ENCODE data around the gene GNAI3.
"Not testable (repeated sequence)": the region's sequence is repeated elsewhere in the genome, so short reads cannot be mapped to it uniquely, and the experiment has no call there.

GNAI3 gene

DNA sequence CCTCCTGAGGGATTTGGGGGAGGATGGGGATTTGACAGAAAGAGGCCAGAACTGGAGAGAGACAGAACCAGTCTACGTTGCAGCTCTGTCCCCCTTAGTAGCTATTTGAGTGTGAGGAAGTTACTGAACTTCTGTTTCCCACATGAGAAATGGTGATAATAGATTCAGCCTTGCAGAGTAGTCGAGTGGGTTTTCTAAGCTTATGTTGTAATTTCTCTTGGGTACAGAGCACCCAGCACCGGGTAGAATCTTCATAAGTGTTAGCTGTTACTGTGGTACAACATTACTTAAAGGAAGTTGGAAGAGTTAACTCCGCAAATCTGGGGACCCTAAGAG lies 112.2 kb downstream of the GNAI3 start:
- DNase-seq (ENCODE audit: low spot score): not testable (repeated sequence)

DNA sequence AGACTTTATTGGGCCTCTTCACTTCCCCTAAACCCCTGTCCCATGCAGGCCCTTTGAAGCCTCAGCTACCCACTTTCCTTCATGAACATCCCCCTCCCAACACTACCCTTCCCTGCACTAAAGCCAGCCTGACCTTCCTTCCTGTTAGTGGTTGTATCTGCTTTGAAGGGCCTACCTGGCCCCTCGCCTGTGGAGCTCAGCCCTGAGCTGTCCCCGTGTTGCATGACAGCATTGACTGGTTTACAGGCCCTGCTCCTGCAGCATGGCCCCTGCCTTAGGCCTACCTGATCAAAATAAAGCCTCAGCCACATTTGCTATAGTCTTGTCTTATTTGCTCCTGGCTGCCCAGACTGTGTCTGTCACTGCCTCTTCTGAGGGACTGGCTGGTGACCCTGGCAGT lies 113.0 kb downstream of the GNAI3 start:
- no peak for DNase-seq (ENCODE audit: low spot score)

DNA sequence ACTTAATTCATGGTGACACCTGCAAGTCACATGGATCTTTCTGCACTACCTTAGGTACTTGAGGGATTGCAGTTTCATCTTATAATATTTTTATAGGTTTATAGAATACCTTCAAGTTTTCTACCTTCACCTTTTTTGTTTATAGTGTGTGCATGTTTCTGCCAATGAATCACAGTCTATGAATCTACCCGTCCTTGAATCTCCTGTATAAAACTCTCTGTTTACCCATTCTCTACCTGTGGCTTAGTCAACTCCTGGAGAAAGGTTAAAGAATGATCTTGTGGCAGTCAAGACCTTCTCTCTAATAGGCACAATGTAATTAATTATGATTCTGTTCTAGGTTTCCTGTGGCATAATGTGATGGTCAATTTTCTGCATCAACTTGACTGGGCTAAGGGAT lies 116.3 kb downstream of the GNAI3 start:
- DNase-seq (ENCODE audit: low spot score): no peak

DNA sequence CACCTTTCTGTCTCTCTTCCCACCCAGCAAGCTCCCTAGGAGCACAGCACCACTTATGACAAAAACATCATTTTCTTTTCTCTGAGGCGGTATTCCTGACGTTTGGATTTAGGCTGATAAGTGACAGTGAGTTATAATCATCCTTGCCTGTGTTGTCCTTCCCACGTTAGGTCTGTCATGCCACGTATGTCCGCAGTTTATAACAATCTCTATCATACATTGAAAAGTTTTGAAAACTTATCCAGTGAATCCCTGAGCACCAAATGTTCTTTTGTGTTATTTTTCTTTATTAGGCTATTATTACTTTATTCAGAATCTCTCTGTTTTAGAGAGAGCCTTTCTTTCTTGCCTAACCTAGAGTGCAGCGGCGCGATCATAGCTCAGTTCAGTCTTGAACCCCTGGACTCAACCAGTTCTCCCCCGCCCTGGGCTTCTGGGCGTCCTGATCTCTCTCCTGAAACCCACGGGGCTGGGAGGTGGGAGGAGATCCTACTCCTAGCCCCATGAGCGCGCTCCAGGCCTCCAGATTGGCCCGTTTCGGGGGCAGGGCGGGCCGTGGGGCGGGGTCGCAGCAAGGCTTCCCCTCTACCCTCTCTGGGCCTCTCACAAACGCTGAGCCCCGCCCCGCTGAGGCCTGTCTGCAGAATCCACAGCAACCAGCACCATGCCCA lies 119.2 kb downstream of the GNAI3 start, which contains the start of gene GSTM2:
GSTM2 (plus strand) TSS at position 606 of the 671 bp plus-strand sequence; CDS start at position 665, 59 bp downstream.
- peak; percentile 16 for DNase-seq (ENCODE audit: low spot score)

Measured in kidney capillary endothelial cell (primary cell).